ENCODE measurements around the gene MCM6.

Gene MCM6

GRCh38 chr2:135905679-135906078, 29.4 kb upstream of the MCM6 start:
- no peak for DNase-seq (ENCODE audit: low read depth)
- TF ChIP-seq CTCF (IDR thresholded peaks at IDR 0.05; ENCODE audit: insufficient read depth, low read depth, low read length, missing control alignments), result no peak
- H3K4me3 ChIP-seq (ENCODE audit: low read depth, low read length), result no peak overlapping the region

DNA sequence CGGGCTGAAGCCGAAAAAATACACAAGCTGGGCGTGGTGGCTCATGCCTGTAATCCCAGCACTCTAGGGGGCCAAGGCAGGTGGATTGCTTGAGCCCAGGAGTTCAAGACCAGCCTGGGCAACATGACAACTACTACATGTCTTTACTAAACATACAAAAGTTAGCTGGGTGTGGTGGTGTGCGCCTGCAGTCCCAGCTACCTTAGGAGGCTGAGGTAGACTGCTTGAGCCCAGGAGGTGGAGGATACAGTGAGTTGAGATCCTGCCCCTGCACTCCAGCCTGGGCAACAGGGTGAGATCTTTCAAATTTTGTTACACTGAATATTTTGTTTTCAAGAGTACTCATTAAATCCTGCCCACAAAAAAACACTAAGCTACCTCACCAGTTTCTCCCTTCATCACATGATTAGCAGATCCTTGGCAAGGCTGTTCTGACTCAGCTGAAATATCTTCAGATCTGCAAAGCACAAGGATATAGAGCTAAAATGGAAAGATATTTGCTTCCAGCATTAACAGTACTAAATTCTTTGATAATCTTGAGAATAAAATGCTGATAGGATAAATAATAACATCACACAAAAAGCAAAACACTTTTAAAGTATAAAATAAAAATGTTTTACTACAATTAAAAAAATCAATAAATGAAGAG, 28.2 kb upstream of the MCM6 start:
- DNase-seq (ENCODE audit: low read depth), result no peak
- no peak for TF ChIP-seq CTCF (IDR thresholded peaks at IDR 0.05; ENCODE audit: insufficient read depth, low read depth, low read length, missing control alignments)
- H3K4me3 ChIP-seq (ENCODE audit: low read depth, low read length), result no peak overlapping the region

DNA sequence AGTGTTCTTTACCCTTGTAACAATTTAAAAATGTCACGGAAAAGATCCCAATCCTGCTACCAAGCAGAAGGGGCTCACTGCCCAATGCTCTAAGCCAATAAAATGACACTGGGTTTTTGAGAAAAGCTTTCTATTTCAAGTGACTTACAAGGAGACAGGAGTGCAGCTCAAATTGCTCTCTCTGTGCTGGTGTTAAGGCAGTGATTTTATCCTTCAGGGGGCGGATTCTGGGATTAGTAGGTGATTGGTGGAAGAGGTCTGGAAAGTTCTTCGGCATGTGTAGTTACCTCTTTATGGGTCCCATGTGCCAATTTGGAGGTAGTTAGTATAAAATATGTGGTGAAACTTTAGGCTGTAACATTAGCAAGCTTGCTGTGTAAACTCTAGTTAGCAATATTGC, 27.4 kb upstream of the MCM6 start:
- H3K4me3 ChIP-seq (ENCODE audit: low read depth, low read length), result no peak overlapping the region
- DNase-seq (ENCODE audit: low read depth), result no peak
- no peak for TF ChIP-seq CTCF (IDR thresholded peaks at IDR 0.05; ENCODE audit: insufficient read depth, low read depth, low read length, missing control alignments)

- no peak for TF ChIP-seq CTCF (IDR thresholded peaks at IDR 0.05; ENCODE audit: insufficient read depth, low read depth, low read length, missing control alignments)
- no peak overlapping the region for H3K4me3 ChIP-seq (ENCODE audit: low read depth, low read length)
- no peak for DNase-seq (ENCODE audit: low read depth)
These were observed 23.3 kb upstream of the MCM6 start for GRCh38 chr2:135899567-135899966.

GRCh38 chr2:135898234-135898786, 22.1 kb upstream of the MCM6 start:
- no peak for DNase-seq (ENCODE audit: low read depth)
- no peak for TF ChIP-seq CTCF (IDR thresholded peaks at IDR 0.05; ENCODE audit: insufficient read depth, low read depth, low read length, missing control alignments)
- H3K4me3 ChIP-seq (ENCODE audit: low read depth, low read length), result no peak overlapping the region

DNA sequence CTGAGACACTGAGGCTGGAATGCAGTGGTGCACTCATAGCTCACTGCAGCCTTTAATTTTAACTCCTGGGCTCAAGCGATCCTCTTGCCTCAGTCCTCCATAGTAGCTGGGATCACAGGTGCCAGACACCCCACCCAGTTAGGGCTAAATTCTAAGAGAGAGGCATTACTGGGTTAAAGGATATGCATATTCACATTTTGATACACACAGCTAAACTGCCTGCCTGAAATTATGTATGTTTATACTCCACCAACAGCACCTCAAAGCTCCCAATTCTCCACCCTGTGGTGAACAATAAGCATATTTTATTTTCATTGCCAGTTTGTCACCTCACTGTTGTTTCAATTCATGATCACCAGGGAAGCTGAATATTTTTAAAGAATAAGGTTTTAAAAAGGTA, 18.7 kb upstream of the MCM6 start:
- H3K4me3 ChIP-seq (ENCODE audit: low read depth, low read length), result no peak overlapping the region
- DNase-seq (ENCODE audit: low read depth), result no peak
- TF ChIP-seq CTCF (IDR thresholded peaks at IDR 0.05; ENCODE audit: insufficient read depth, low read depth, low read length, missing control alignments), result no peak

DNA sequence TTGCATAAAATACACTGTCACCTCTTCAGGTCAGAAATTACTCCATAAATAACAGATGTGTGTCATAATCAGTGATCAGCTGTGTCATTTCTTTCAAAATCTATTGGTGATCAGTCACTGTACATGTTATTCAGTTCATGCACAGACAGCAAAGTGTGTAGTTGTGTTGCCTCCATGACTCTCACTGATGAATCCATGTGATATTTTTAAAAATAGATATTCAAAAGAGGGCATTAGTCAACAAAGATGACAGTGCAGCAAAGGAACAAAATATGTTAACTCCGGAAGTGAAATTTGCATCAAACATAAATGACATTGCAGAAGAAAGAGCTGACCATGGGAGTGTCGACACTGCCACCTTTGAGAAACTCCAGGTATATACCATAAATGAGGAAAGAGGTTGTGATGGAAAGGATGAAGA, 17.1 kb upstream of the MCM6 start:
- H3K4me3 ChIP-seq (ENCODE audit: low read depth, low read length), result no peak overlapping the region
- peak; percentile 9 for DNase-seq (ENCODE audit: low read depth)
- TF ChIP-seq CTCF (IDR thresholded peaks at IDR 0.05; ENCODE audit: insufficient read depth, low read depth, low read length, missing control alignments), result no peak
